Measurements from ENCODE around the gene MINDY4B.

The MINDY4B gene

GRCh38 chr3:150844484-150844883 lies 60.8 kb downstream of the MINDY4B start:
- DNase-seq (ENCODE audit: low spot score): no peak

DNA sequence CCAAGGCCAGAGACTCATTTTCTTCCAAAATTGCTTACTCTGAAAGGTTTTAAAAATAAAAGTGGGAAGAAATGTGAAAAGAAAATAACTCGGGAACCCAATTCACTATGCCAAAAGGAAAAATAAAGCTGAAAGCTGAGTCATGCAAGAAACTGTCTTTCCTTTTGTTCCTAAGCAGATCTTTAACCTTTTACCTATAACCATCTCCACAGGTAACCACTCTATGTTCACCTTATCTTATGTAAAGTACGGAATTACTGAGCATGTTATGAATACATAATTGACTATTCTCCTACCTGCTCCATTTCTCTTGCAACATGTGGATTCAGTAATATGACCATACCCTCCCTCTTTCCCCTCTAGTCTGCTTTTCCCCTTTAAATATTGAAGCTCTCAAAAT lies 62.0 kb downstream of the MINDY4B start:
- DNase-seq (ENCODE audit: low spot score): no peak

- no peak for DNase-seq (ENCODE audit: low spot score)
Measured at GRCh38 chr3:150840802-150841515, 64.3 kb downstream of the MINDY4B start.

- no peak for DNase-seq (ENCODE audit: low spot score)
Measured at GRCh38 chr3:150830745-150831144, 74.5 kb downstream of the MINDY4B start.

- DNase-seq (ENCODE audit: low spot score): no peak
Measured at GRCh38 chr3:150830094-150830681, 75.1 kb downstream of the MINDY4B start.

DNA sequence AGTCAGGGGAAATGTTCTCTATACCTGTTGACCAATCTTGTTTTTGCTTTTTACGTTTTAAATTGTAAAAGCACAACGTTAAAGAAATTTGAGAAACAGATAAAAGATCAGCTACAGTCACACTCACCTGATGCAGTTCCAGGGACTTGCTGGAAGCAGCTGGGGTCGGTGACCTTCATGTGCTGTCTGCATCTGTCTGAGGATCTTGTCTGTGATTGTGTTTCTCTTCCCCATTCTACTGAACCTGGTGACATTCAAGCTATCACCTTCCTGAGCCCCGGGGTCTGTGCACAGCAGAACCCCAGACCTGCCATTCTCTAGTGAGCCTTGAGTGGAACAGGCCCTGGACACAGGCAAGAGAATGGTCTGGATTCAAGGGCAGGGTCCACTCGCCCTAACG lies 75.8 kb downstream of the MINDY4B start:
- no peak for DNase-seq (ENCODE audit: low spot score)

GRCh38 chr3:150828997-150829396 lies 76.2 kb downstream of the MINDY4B start:
- no peak for DNase-seq (ENCODE audit: low spot score)

DNA sequence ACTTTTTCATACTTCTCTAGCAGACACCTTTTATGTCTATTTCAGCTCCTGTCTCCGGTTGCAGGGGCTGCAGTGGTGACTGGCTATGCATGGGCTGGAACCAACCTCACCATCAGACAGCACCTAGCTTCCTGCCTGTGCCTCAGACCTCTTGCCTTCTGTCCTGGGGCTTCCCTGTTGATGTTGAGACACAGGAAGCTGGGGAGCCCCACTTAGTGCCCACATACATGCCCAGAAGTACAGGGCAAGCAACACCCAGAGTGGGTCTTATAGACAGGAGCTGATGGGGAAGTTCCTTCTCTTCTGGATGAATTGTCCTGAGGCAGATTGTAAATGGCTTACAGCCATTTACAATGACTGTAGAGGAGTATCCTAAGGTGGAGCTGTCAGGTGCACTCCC lies 77.0 kb downstream of the MINDY4B start:
- no peak for DNase-seq (ENCODE audit: low spot score)

DNA sequence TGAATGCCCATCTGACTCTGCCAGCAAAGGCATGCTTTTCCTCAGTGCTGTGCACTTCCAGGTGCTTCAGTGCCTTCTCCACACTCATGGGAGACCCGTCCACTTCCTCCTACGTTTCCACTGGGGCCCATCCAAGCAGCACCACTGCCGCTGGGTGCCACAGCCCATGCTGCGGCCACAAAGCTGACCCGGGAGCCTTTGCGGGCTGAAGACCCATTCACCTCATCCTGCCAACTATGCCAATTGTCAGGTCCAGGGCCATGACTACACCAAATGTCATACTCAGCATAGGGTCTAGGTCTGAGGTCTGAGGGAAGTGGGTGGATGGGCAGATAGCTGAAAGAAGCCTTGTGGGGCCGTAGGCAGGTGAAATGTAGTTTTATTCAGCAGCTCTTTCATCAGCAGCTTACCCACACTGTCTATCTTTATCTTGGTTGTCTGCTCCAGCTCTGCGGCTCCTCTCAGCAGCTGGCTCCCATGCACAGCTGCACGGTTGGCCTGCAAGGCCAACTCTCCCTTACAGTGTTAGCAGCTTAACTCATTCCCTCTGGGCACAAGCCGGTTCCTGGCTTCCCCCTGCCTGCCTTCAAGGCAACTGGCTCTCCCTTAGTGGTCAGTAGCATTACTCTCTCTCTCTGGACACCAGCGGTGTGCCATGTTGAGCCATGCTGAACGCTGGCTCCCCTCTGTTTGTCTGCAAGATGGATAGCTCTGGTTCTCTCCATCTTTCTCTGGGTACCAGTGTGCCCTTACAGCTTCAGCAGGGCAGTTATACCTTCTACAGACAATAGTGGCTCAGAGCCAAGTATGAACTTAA lies 78.6 kb downstream of the MINDY4B start:
- no peak for DNase-seq (ENCODE audit: low spot score)

DNA sequence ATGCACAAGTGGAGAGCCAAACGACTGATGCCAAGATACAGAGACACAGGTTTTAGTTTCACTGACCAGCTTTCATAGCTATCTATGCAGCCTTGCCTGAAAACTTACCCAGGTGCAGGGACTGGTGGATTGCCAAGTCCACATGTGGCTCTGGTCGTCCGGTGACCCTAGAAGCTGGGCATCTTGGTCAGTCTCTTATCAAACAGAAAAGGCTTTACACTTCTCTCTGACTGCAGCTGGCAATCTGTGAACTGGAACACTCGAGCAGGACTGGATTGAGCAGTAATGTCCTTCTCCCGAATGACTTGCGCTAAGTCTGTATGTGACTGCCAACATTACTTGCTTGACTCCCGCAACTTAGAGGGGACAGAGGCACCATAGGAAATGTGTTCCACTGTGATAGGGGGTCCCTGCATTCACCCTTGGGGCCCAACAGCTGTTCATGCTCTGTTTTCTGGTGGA lies 79.3 kb downstream of the MINDY4B start:
- no peak for DNase-seq (ENCODE audit: low spot score)

- DNase-seq (ENCODE audit: low spot score): no peak
Measured at GRCh38 chr3:150825192-150825915, 79.9 kb downstream of the MINDY4B start.

- DNase-seq (ENCODE audit: low spot score): no peak
Measured at GRCh38 chr3:150823277-150823676, 82.0 kb downstream of the MINDY4B start.

GRCh38 chr3:150822636-150823035 lies 82.6 kb downstream of the MINDY4B start:
- DNase-seq (ENCODE audit: low spot score): no peak

Data from CD4-positive, alpha-beta T cell treated with Interleukin-2 at 100 ng/mL for 4 hours (primary cell).